ENCODE data around the gene GRIK1. TPM values are rescaled to one million over a fixed set of nuclear protein-coding genes. Genes with fewer than 3 reads are reported as not detected.
A peak's percentile ranks its signal among the peaks of the same experiment; 100 is the strongest.

Gene GRIK1
- total and polyA plus RNA-seq, 12 donors = not detected

GRCh38 chr21:29738730-29739129 is 201.1 kb downstream of the GRIK1 start:
- ATAC-seq = no peak

GRCh38 chr21:29737186-29737585 is 202.6 kb downstream of the GRIK1 start:
- no peak for DNase-seq
- WGBS, 2 donors = 34 to 45% methylated on average over 5 of the region's 5 CpGs
- TF ChIP-seq CTCF (IDR thresholded peaks at IDR 0.05) = no peak

More at GRCh38 chr21:29738730-29739129, 201.1 kb downstream of the GRIK1 start:
- WGBS, 2 donors = 84 to 94% methylated on average over 1 of the region's 1 CpG
- Histone ChIP-seq H3K4me1 (peaks cover 0 to 3% (median 0%) of the 10 kb centered on the region in 9 donors), H3K4me3 (no peak overlapping the region), H3K36me3 (no peaks in the 10 kb centered on the region), H3K9me3 (no peaks in the 10 kb centered on the region), H3K27me3 (no peaks in the 10 kb centered on the region), H3K27ac (no peak overlapping the region)
- intact Hi-C loops (cut with DNase I) = no loop called here
- no peak for TF ChIP-seq CTCF (IDR thresholded peaks at IDR 0.05)
- no peak for DNase-seq

GRCh38 chr21:29730281-29730680 is 209.5 kb downstream of the GRIK1 start:
- TF ChIP-seq CTCF (IDR thresholded peaks at IDR 0.05) = no peak
- intact Hi-C loops (cut with DNase I) = no loop called here

More at GRCh38 chr21:29737186-29737585, 202.6 kb downstream of the GRIK1 start:
- Histone ChIP-seq H3K27ac (no peak overlapping the region), H3K9me3 (no peaks in the 10 kb centered on the region), H3K4me1 (peaks cover 0 to 3% (median 0%) of the 10 kb centered on the region in 9 donors), H3K36me3 (no peaks in the 10 kb centered on the region), H3K4me3 (no peak overlapping the region), H3K27me3 (no peaks in the 10 kb centered on the region)
- intact Hi-C loops (cut with DNase I) = no loop called here
- no peak for ATAC-seq

DNA sequence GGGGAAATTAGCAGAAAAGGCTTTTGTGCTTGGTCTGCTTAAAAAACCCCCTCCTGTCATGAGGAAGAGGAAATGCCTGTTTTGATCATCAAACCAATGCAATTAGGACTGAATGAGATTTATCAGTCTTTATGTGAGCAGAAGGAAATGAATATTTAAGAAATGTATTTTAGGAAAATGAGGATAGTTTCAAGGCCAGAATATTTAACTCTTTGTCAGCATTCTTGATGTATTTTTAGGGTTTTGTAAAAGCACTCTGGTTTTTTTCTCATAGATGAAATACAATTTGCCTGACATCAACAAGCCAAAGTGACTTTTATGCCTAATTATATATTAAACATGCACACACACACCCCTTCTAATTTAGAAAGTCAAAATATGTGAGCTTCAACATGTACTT is 213.8 kb downstream of the GRIK1 start:
- H3K27ac ChIP-seq = peak overlapping the region in 1 of 10 donors; percentile 28
- no peaks in the 10 kb centered on the region for H3K27me3 ChIP-seq
- no peak for DNase-seq
- ATAC-seq = no peak
- peak overlapping the region in 1 of 10 donors; percentile 14 for H3K4me3 ChIP-seq
- intact Hi-C loops (cut with DNase I) = no loop called here
- no peaks in the 10 kb centered on the region for H3K9me3 ChIP-seq
- TF ChIP-seq CTCF (IDR thresholded peaks at IDR 0.05) = no peak
- peaks cover 0 to 12% (median 0%) of the 10 kb centered on the region in 9 donors for H3K4me1 ChIP-seq
- H3K36me3 ChIP-seq = no peaks in the 10 kb centered on the region

More at GRCh38 chr21:29730281-29730680, 209.5 kb downstream of the GRIK1 start:
- WGBS, 2 donors = 61 to 73% methylated on average over 1 of the region's 1 CpG
- H3K4me3 ChIP-seq = no peak overlapping the region
- no peaks in the 10 kb centered on the region for H3K27me3 ChIP-seq
- ATAC-seq (no peak), DNase-seq (no peak)
- H3K9me3 ChIP-seq = no peaks in the 10 kb centered on the region
- no peaks in the 10 kb centered on the region for H3K36me3 ChIP-seq
- peaks cover 0 to 12% (median 0%) of the 10 kb centered on the region in 9 donors for H3K4me1 ChIP-seq
- no peak overlapping the region for H3K27ac ChIP-seq

Measured in heart right ventricle (tissue), 16 donors.